ENCODE results near the gene NAXD.
"Not testable (repeated sequence)": the region's sequence is repeated elsewhere in the genome, so short reads cannot be mapped to it uniquely, and the experiment has no call there.

The NAXD gene

GRCh38 chr13:110662777-110663443, 47.6 kb downstream of the NAXD start:
- DNase-seq (ENCODE audit: low read depth, low spot score), result no peak
- WGBS (ENCODE audit: insufficient coverage, insufficient read length), result no CpG with 5 or more reads among the region's 16 CpGs
- Histone ChIP-seq H3K9me3 (ENCODE audit: control insufficient read depth, insufficient read depth, low read length) (no peaks in the 10 kb centered on the region; the same call in 1 of the 2 replicates), H3K36me3 (ENCODE audit: control insufficient read depth, insufficient read depth, low read length) (peaks cover 5% of the 10 kb centered on the region; the same call in 1 of the 2 replicates), H3K27ac (ENCODE audit: low read length) (no peak overlapping the region), H3K27me3 (ENCODE audit: control insufficient read depth, insufficient read depth, low read length) (no peaks in the 10 kb centered on the region), H3K4me3 (ENCODE audit: low read length) (no peak overlapping the region), H3K4me1 (ENCODE audit: control insufficient read depth, insufficient read depth, low read length) (no peaks in the 10 kb centered on the region)

DNA sequence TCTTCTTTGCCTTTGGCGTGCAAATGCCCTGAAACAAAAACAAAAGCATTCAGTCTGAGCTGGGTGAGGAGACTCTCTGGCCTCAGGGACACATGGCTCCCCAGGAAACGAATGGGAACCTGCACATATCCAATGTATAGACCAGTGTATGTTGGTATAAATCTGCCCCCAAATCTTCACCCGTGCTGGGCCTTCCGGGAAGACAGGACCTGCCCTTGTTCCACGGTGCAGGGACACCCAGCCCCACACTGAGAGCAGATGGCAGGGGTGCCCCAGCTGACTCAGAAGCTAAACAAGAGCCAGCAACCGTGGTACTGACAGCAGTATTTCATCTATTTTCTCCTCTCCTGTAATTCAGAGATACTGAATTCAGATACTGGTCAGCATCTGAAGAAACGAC, 48.1 kb downstream of the NAXD start:
- Histone ChIP-seq H3K27me3 (ENCODE audit: control insufficient read depth, insufficient read depth, low read length) (no peaks in the 10 kb centered on the region), H3K4me1 (ENCODE audit: control insufficient read depth, insufficient read depth, low read length) (no peaks in the 10 kb centered on the region), H3K9me3 (ENCODE audit: control insufficient read depth, insufficient read depth, low read length) (no peaks in the 10 kb centered on the region), H3K27ac (ENCODE audit: low read length) (no peak overlapping the region), H3K36me3 (ENCODE audit: control insufficient read depth, insufficient read depth, low read length) (peaks cover 5% of the 10 kb centered on the region; the same call in 1 of the 2 replicates), H3K4me3 (ENCODE audit: low read length) (no peak overlapping the region)
- no peak for DNase-seq (ENCODE audit: low read depth, low spot score)
- no CpG with 5 or more reads among the region's 7 CpGs for WGBS (ENCODE audit: insufficient coverage, insufficient read length)

DNA sequence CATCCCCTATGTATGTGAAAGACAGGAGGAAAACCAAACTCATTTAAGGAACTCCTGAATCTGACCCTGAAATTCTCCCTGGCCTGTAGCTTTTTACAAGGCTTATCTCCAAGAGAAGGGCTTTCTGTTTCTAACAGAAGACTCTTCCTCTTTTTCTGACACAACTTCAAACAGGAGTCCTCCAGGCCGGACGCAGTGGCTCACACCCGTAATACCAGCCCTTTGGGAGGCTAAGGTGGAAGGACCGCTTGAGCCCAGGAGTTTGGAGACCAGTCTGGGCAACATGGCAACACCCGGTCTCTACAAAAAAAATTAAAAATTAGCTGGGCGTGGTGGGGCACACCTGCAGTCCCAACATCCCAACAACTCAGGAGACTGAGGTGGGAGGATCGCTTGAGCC, 48.7 kb downstream of the NAXD start:
- Histone ChIP-seq H3K9me3 (ENCODE audit: control insufficient read depth, insufficient read depth, low read length) (no peaks in the 10 kb centered on the region), H3K4me1 (ENCODE audit: control insufficient read depth, insufficient read depth, low read length) (no peaks in the 10 kb centered on the region), H3K27ac (ENCODE audit: low read length) (no peak overlapping the region), H3K27me3 (ENCODE audit: control insufficient read depth, insufficient read depth, low read length) (no peaks in the 10 kb centered on the region), H3K36me3 (ENCODE audit: control insufficient read depth, insufficient read depth, low read length) (peaks cover 5% of the 10 kb centered on the region; the same call in 1 of the 2 replicates), H3K4me3 (ENCODE audit: low read length) (no peak overlapping the region)
- no CpG with 5 or more reads among the region's 7 CpGs for WGBS (ENCODE audit: insufficient coverage, insufficient read length)
- DNase-seq (ENCODE audit: low read depth, low spot score), result no peak

DNA sequence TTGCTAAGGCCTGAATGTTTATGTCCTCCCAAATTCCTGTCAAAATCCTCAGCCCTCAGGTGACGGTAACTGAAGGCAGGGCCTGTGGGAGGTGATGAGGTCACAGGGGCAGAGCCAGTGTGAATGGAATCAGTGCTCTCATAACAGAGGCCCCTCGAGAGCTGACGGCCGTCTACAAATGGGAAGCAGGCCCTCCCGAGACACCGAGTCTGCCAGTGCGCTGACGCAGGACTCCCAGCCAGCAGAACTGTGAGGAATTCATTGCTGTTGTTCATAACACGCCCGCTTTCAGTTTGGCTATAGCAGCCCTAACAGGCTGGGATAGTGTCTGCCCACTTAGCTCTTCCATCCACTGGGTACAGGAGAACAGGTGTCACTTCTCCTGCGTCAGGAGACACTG, 49.3 kb downstream of the NAXD start:
- Histone ChIP-seq H3K27me3 (ENCODE audit: control insufficient read depth, insufficient read depth, low read length) (no peaks in the 10 kb centered on the region), H3K36me3 (ENCODE audit: control insufficient read depth, insufficient read depth, low read length) (peaks cover 5% of the 10 kb centered on the region; the same call in 1 of the 2 replicates), H3K4me1 (ENCODE audit: control insufficient read depth, insufficient read depth, low read length) (no peaks in the 10 kb centered on the region), H3K9me3 (ENCODE audit: control insufficient read depth, insufficient read depth, low read length) (peaks cover 2% of the 10 kb centered on the region), H3K4me3 (ENCODE audit: low read length) (no peak overlapping the region), H3K27ac (ENCODE audit: low read length) (no peak overlapping the region)
- no peak for DNase-seq (ENCODE audit: low read depth, low spot score)
- no CpG with 5 or more reads among the region's 11 CpGs for WGBS (ENCODE audit: insufficient coverage, insufficient read length)

DNA sequence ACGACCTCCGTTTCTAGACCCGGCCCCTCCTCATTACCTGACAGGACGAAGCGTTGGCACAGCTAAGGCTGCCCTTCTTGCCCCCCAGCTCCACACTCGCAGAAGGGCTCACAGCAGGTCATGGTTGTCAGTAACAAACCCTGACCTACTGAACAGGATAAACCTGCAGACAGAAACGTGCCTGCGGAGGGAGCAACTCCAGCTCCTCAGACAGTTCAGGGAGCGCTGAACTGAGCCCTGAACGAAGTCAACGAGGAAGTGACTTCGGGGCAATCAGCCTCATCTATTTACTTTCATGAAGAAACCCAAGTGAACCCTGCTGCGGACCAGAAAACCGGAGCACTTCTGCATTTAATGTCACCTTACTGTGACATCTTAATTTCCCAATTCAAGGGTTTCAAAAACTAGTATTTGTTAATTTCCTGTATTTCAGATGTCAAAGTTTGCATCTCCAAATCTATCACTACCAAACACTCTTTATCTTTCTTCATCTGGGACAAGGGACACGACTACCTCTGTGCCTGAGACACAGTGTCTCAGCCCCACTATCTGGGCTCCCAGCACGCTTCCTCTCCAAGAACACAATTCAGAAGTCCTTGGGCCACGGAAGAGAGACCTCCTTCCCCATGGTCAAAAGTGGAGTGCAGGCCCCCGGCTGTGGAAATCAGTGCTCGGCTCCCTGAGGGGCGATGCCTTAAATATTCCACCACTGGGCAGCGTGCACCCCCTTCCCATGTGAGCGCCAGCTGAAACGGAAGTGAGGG, 50.3 kb downstream of the NAXD start:
- Histone ChIP-seq H3K4me1 (ENCODE audit: control insufficient read depth, insufficient read depth, low read length) (no peaks in the 10 kb centered on the region), H3K9me3 (ENCODE audit: control insufficient read depth, insufficient read depth, low read length) (peaks cover 2% of the 10 kb centered on the region), H3K36me3 (ENCODE audit: control insufficient read depth, insufficient read depth, low read length) (peaks cover 5% of the 10 kb centered on the region; the same call in 1 of the 2 replicates), H3K27me3 (ENCODE audit: control insufficient read depth, insufficient read depth, low read length) (no peaks in the 10 kb centered on the region), H3K27ac (ENCODE audit: low read length) (no peak overlapping the region), H3K4me3 (ENCODE audit: low read length) (no peak overlapping the region)
- DNase-seq (ENCODE audit: low read depth, low spot score), result no peak
- no CpG with 5 or more reads among the region's 23 CpGs for WGBS (ENCODE audit: insufficient coverage, insufficient read length)

DNA sequence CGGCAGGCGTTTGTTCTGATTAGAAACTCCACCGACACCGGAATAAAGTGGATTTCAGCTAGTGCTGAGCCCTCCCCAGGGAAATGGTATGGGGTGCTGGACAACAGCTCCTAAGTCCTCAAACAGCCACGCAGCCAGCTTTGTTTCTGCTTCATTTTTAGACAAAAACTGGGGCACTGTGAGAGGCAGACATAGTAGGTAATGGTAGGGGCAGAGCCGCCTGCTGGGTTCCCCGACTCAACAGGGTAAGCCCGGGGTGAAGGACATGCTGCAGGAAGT, 50.8 kb downstream of the NAXD start:
- Histone ChIP-seq H3K36me3 (ENCODE audit: control insufficient read depth, insufficient read depth, low read length) (peaks cover 5% of the 10 kb centered on the region; the same call in 1 of the 2 replicates), H3K27me3 (ENCODE audit: control insufficient read depth, insufficient read depth, low read length) (no peaks in the 10 kb centered on the region), H3K27ac (ENCODE audit: low read length) (no peak overlapping the region), H3K9me3 (ENCODE audit: control insufficient read depth, insufficient read depth, low read length) (peaks cover 2% of the 10 kb centered on the region), H3K4me1 (ENCODE audit: control insufficient read depth, insufficient read depth, low read length) (no peaks in the 10 kb centered on the region), H3K4me3 (ENCODE audit: low read length) (no peak overlapping the region)
- DNase-seq (ENCODE audit: low read depth, low spot score), result no peak
- no CpG with 5 or more reads among the region's 8 CpGs for WGBS (ENCODE audit: insufficient coverage, insufficient read length)

GRCh38 chr13:110669036-110669435, 53.7 kb downstream of the NAXD start:
- DNase-seq (ENCODE audit: low read depth, low spot score), result no peak
- no CpG with 5 or more reads among the region's 9 CpGs for WGBS (ENCODE audit: insufficient coverage, insufficient read length)
- H3K27me3 ChIP-seq (ENCODE audit: control insufficient read depth, insufficient read depth, low read length), result no peaks in the 10 kb centered on the region
- H3K4me3 ChIP-seq (ENCODE audit: low read length), result no peak overlapping the region
- 0 out of 2 replicates have a peak, but pooled peaks cover 3% of the 10 kb centered on the region for H3K36me3 ChIP-seq (ENCODE audit: control insufficient read depth, insufficient read depth, low read length)
- peaks cover 2% of the 10 kb centered on the region for H3K9me3 ChIP-seq (ENCODE audit: control insufficient read depth, insufficient read depth, low read length)
- no peaks in the 10 kb centered on the region for H3K4me1 ChIP-seq (ENCODE audit: control insufficient read depth, insufficient read depth, low read length)
- no peak overlapping the region for H3K27ac ChIP-seq (ENCODE audit: low read length)

- not testable (repeated sequence) for H3K4me3 ChIP-seq (ENCODE audit: low read length); DNase-seq (ENCODE audit: low read depth, low spot score); H3K27ac ChIP-seq (ENCODE audit: low read length); H3K36me3 ChIP-seq (ENCODE audit: control insufficient read depth, insufficient read depth, low read length); H3K27me3 ChIP-seq (ENCODE audit: control insufficient read depth, insufficient read depth, low read length); H3K4me1 ChIP-seq (ENCODE audit: control insufficient read depth, insufficient read depth, low read length); H3K9me3 ChIP-seq (ENCODE audit: control insufficient read depth, insufficient read depth, low read length)
- WGBS (ENCODE audit: insufficient coverage, insufficient read length), result no CpG with 5 or more reads among the region's 11 CpGs
These were observed 54.5 kb downstream of the NAXD start for GRCh38 chr13:110669814-110670213.

DNA sequence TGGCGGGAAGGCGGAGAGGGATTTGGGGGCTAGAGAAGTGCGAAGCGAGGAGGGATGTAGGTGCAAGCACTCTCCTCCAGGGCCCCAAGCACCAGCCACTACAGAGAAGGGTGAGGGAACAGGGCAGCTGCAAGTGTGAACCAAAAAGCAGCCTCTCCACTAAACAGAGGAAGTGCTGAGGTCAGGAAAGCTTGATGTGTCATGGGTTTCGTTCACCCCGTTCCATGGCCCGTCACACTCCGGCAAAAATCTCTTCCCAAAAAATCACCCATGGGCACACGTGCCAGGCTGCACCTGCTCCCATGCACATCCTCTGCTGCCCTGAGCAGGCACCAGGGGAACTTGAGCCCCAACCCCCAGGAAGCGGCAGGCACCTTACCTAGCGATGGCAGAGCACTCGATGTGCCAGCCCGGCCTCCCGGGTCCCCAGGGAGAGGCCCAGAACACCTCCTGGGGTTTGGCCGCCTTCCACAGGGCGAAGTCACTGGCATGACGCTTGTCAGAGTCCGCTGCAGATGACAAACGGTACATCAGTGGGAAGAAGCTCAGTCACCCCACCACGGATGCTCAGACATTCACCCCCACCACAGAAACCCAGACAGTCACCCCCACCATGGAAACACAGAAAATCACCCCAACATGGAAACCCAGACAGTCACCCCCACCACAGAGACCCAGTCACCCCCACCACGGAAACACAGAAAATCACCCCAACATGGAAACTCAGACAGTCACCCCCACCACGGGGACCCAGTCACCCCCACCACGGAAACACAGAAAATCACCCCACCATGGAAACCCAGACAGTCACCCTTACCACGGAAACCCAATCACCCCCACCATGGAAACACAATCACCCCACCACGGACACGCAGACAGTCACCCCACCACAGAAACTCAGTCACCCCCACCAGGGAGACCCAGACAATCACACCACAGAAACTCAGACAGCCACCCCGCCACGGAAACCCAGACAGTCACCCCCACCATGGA, 61.5 kb downstream of the NAXD start:
- Histone ChIP-seq H3K27me3 (ENCODE audit: control insufficient read depth, insufficient read depth, low read length) (no peaks in the 10 kb centered on the region), H3K4me3 (ENCODE audit: low read length) (no peak overlapping the region), H3K9me3 (ENCODE audit: control insufficient read depth, insufficient read depth, low read length) (no peaks in the 10 kb centered on the region), H3K27ac (ENCODE audit: low read length) (no peak overlapping the region), H3K36me3 (ENCODE audit: control insufficient read depth, insufficient read depth, low read length) (peaks cover 22% of the 10 kb centered on the region), H3K4me1 (ENCODE audit: control insufficient read depth, insufficient read depth, low read length) (no peaks in the 10 kb centered on the region)
- no CpG with 5 or more reads among the region's 28 CpGs for WGBS (ENCODE audit: insufficient coverage, insufficient read length)
- no peak for DNase-seq (ENCODE audit: low read depth, low spot score)

All from iPS DF 6.9 (cell line).